ENCODE measurements around the gene CCDC34.
"Not testable (repeated sequence)": the region's sequence is repeated elsewhere in the genome, so short reads cannot be mapped to it uniquely, and the experiment has no call there.

Gene CCDC34

GRCh38 chr11:27348340-27348873 lies 14.6 kb downstream of the CCDC34 start:
- TF ChIP-seq CTCF (IDR thresholded peaks at IDR 0.05; ENCODE audit: low read depth, low read length, missing control alignments): no peak
- no peak overlapping the region for H3K4me3 ChIP-seq (ENCODE audit: low read depth, low read length)
- DNase-seq (ENCODE audit: low read depth): no peak

- no peak overlapping the region for H3K4me3 ChIP-seq (ENCODE audit: low read depth, low read length)
- no peak for TF ChIP-seq CTCF (IDR thresholded peaks at IDR 0.05; ENCODE audit: low read depth, low read length, missing control alignments)
- DNase-seq (ENCODE audit: low read depth): no peak
Observed at GRCh38 chr11:27347359-27348339, 15.4 kb downstream of the CCDC34 start.

- DNase-seq (ENCODE audit: low read depth): no peak
- TF ChIP-seq CTCF (IDR thresholded peaks at IDR 0.05; ENCODE audit: low read depth, low read length, missing control alignments): no peak
- no peak overlapping the region for H3K4me3 ChIP-seq (ENCODE audit: low read depth, low read length)
Observed at GRCh38 chr11:27339941-27340340, 23.1 kb downstream of the CCDC34 start.

- DNase-seq (ENCODE audit: low read depth); H3K4me3 ChIP-seq (ENCODE audit: low read depth, low read length): not testable (repeated sequence)
Observed at GRCh38 chr11:27334764-27335163, 28.3 kb downstream of the CCDC34 start.

- no peak overlapping the region for H3K4me3 ChIP-seq (ENCODE audit: low read depth, low read length)
- no peak for DNase-seq (ENCODE audit: low read depth)
- TF ChIP-seq CTCF (IDR thresholded peaks at IDR 0.05; ENCODE audit: low read depth, low read length, missing control alignments): no peak
Observed at GRCh38 chr11:27331981-27332380, 31.0 kb downstream of the CCDC34 start.

GRCh38 chr11:27330633-27331270 lies 32.3 kb downstream of the CCDC34 start:
- DNase-seq (ENCODE audit: low read depth): no peak
- TF ChIP-seq CTCF (IDR thresholded peaks at IDR 0.05; ENCODE audit: low read depth, low read length, missing control alignments): no peak
- H3K4me3 ChIP-seq (ENCODE audit: low read depth, low read length): no peak overlapping the region

- no peak for TF ChIP-seq CTCF (IDR thresholded peaks at IDR 0.05; ENCODE audit: low read depth, low read length, missing control alignments)
- H3K4me3 ChIP-seq (ENCODE audit: low read depth, low read length): no peak overlapping the region
- no peak for DNase-seq (ENCODE audit: low read depth)
Observed at GRCh38 chr11:27329867-27330632, 33.0 kb downstream of the CCDC34 start.

All from GM12864 (cell line).